Vagina (tissue), 2 donors: ENCODE measurements around the gene CMYA5.

Experiments
- CTCF ChIP-seq, 3 experiments: fragments of 450-650 bp in 2 of 3; fragments of 200-600 bp in 1 of 3; sonication (generic) in 1 of 3; IDR thresholded peaks; one replicate each; pipeline ENCODE4 v1.5.1; 2017 to 2019; ENCODE audit warnings: antibody characterized with exemption in 3 of 3, mild to moderate bottlenecking in 2 of 3, moderate library complexity in 2 of 3
- POLR2A ChIP-seq, 2 donors: fragments of 450-650 bp; IDR thresholded peaks; one replicate each; pipeline ENCODE4 v1.6.1; 2017; ENCODE audit warnings: antibody characterized with exemption in 2 of 2, mild to moderate bottlenecking in 2 of 2, moderate library complexity in 2 of 2
- POLR2AphosphoS5 ChIP-seq, 2 donors: sonication (generic); formaldehyde crosslinking; IDR thresholded peaks; one replicate each; pipeline ENCODE4 v1.9.0; 2017; ENCODE audit warnings: antibody characterized with exemption in 2 of 2, mild to moderate bottlenecking in 2 of 2, low read depth in 1 of 2; ENCODE audit not compliant: insufficient read depth in 1 of 2

GRCh38 chr5:79846198-79846521, 156.5 kb downstream of the CMYA5 start:
- TF ChIP-seq POLR2AphosphoS5 (IDR thresholded peaks at IDR 0.05; ENCODE audit: insufficient read depth in 1 of 2, low read depth in 1 of 2) (no peak), POLR2A (IDR thresholded peaks at IDR 0.05) (no peak), CTCF (IDR thresholded peaks at IDR 0.05) (no peak)
